HG02763 (cell line): Measurements from ENCODE around the gene NOTCH3.

Experiments
- ATAC-seq: cut with Tn5 transposase; IDR thresholded peaks from one replicate; pipeline ENCODE4 v1.9.1; 2021; ENCODE audit warnings: mild to moderate bottlenecking, moderate library complexity; ENCODE audit not compliant: unreplicated experiment

NOTCH3 gene

DNA sequence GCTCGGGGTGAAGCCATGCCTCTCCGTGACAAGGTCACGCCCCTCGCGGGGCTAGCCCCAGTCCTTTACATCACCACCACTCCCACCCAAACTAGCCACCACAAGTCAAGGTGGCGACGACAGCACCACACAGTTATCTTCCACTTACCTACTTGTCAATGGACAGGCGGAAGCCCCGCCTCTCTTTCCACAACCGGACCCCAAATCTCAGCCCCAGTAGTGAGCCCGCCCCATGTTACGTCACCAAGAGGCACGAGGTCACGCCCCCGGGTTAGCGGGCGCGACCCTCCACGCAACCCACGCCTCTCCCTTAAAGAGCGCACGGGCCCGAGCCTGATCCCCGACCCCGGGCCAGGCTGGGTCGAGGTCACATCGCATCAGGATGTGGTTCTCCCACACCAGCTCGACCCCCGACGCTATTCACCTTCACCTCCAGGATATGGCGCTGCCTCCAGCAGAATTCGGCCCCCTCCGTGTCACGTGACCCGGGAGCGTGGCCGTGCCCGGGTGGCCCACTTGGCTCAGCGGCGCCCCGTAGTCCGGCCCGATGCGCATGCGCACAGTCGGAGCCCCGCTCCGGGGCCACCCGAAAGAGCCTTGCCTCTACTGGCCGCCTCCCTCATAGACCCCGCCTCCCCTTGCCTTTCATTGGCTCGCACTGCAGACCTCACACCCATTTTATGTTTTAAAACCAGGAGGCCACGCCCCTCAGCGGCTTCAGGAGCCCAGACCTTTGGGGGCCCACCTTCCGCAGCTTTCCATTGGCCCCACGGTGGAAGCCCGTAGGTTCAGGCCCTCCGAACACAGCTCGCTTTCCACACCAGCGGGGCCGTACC lies 75.3 kb downstream of the NOTCH3 start:
- peak; percentile 95 for ATAC-seq

DNA sequence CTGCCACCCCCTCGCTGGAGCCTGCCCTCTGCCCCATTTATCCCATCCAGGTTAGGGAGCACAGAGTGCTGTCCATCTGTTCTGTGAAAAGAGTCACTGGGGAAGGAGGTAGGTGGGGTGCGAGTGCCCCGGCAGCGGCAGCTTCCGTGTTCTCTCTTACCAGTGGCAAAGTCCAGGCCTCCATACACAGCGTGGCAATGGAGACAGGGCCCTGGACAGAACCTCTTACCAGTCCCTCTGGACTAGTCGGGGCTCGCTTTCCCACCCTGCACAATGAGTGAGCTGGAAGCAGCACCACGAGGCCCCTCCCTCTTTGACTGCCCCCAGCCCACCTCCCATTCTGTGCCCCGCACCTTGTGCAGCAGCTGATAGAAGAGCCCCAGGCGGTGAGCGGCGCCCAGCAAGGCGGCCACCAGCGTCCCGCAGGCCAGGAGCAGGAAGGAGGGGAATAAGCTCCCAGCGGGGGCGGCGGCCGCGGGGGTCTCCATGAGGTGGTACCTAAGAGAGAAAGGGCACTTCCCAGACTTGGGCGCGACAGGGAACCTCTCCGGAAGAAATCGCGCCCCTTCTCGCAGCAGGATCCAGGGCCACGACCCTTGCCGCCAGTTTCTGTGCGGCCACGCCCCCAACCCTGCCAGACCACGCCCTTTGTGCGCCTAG lies 76.1 kb downstream of the NOTCH3 start:
- no peak for ATAC-seq

DNA sequence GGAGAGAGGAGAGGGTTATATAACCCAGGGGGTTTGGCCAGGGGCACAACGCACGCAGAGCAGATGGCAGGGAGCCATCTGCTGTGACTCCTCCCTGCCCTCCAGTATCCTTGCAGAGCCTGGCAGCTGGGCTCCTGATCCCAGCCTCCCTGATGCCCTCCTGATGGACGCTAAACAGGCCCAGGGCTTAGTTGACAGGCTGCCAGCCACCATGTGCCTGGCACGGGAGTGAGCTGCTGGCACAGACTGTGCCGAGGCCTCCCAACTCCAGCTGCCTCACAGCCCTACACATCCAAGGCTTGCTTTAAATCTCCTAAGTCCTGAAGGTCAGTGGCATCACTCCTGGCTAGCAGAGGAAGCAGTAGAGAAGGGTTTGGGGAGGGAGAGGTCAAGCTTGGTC lies 76.9 kb downstream of the NOTCH3 start:
- no peak for ATAC-seq

DNA sequence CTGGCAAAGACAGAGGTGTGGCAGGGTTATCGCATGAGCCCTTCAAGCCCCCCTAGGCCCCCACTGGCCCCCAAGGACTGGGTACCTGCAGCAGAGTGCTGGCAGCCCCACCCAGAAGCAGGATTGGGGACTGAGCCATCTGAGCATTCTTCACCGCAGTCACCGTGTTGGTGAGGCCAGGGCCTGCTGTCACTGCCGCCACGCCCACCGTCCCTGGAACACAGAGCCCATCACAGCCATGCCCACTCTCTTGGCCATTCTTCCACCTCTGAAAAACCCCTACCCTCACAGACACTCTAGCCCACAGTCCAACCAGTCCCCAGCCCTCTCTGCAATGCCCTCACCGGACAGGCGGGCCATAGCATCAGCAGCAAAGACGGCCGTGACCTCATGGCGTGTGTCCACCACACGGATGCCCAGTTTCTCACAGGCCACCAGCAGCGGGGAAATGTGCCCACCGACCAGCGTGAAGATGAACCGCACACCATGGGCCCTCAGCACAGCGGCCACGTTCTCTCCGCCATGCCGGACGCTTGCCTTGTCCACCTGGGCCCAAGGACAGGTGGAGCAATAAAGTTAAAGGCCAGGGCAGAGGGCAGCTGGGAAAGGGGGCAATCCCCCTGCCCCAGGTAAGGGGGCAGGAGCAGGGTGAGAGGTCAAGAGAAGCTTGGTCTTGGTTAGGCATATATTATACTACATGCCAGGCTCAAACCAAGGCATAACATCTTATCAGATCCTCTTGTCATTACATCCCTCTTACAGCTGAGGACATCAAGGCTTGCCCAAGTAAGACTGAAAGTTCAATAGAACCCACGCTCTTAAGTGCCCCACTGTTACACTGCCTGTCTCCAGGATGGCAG lies 77.5 kb downstream of the NOTCH3 start:
- ATAC-seq = no peak

DNA sequence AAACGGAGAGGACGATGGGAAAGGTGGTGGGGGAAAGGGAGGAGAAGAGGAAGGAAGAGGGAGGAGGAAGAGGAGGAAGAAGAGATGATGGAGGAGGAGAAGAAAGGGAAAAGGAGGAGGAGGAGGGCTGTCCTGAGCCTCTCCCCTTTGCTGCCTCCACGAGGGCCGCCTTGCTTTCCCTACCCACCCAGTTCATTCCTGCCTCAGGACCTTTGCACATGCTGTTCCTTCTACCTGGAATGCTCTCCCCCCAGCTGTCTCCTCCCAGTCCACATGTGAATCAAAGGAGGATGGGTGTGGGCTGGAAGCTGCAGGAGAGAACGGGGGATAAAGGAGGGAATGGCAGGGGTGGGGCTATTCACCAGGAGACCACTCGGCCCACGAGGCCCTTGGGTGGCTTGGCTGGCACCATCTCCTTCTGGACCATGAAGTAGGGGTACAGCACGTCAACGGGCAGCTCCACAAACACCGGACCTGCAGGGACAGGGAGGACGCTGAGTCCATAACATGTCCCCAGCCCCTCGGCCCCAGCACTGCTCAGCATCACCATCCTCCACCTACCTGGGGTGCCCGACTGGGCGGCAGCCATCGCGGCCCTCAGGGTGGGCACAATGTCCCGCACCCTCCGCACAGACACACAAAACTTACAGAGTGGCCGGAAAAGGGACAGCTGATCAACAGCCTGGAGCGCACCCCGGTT lies 78.3 kb downstream of the NOTCH3 start:
- ATAC-seq = no peak

DNA sequence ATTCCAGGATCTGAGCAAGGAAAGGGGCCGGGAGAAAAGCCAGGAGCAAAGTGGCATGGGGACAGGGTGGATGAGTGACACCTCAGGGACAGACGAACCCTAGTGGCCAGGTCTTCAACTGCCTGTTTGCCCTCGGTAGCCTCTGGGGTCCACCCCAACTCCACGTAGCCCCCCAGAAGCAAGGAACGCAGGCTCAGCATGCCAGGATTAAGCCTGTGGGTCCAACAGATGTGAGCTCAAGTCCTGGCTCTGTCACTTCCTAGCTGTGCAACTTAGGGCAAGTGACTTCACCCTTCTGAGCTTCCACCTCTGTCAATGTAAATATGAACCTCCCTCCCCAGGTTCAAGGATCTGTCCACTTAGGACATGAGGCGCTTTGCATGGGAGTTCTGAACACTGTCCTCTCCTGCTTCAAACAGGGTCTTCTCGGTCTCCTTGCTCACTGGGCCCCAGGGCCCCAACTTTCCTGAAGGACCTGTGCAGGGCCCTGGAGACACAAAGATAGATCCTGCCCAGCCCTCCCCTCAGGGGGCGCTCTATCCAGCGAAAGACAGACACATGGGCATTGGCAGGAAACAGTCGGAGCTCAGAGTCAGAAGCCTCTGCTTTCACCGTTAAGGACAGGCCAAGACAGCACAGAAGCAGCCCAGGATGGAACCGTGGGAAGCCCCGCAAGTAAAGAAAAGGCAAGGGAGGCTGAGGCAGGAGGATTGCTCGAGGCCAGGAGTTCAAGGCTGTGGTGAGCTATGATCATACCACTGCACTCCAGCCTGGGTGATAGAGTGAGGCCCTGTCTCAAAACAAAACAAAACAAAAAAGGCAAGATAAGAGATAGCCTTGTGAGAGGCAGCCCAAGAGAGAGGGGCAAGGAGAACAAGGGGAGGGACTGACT lies 80.4 kb downstream of the NOTCH3 start:
- no peak for ATAC-seq

DNA sequence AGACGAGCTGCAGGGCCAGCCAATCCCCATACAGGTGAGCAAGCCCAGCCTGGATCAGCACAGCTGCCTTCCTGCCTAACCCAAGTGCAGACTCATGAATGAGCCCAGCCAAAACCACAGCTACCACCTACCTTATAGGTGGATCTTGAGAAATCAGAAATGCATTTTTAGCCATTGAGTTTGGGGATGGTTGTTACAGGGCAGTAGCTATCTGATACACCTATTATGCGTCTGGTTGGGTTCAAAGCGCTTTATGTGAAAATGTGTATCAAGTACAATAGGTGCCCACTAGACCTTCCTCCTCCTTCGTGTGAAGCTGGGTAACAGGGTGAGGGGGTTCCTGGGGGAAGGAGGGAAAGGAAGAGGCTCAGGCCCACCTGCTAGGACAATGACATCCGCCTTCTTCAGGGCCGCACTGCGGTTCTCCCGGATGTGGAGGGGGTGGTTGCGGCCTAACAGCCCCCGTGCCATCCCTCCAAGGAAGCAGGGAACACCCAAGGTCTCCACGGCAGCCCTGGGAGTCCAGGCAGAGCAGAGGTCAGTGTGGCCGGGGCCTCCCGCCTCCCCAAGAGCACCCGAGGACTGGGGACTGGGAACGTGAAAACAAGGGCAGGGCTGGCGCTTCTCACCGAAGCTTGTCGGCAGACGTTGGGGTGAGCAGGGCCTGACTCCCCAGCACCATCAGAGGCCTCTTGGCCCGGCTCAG lies 81.9 kb downstream of the NOTCH3 start:
- ATAC-seq = no peak

DNA sequence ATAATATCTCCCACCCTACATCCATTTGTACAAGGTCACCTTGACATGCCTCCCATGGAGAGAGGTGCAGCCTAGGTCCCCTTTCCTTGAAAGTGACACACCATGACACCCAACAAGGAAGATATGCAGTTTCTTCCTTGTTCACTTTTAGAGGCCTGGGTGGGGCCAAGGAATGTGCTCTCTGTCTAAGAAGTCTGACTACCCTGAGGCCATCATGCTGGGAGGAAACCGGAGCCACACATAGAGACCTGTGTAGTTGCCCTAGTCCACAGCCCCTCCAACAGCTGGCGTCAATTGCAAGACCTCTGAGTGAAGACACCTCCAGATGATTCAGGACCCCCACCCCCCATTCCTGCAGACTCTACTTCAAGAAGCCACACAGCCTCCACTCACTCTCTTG lies 82.5 kb downstream of the NOTCH3 start:
- no peak for ATAC-seq

DNA sequence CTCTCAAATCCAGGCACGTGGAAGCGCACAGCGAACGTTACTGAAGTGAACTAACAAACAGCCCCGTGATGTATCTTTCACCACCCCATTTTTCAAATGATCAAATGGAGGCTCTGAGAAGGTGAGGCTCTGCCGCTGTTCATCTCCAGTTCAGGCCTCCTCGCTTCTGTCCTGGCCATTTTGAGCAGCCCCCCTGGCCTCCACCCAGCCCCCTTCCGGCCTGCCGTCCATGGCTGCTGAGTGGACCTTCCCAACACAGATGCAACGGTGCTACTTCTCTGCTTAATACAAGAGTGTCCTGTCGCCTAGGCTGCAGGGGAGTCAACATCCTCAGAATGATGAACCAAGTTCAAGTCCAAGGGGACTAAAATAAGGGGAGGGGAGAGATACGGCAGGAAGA lies 83.9 kb downstream of the NOTCH3 start:
- ATAC-seq = no peak

DNA sequence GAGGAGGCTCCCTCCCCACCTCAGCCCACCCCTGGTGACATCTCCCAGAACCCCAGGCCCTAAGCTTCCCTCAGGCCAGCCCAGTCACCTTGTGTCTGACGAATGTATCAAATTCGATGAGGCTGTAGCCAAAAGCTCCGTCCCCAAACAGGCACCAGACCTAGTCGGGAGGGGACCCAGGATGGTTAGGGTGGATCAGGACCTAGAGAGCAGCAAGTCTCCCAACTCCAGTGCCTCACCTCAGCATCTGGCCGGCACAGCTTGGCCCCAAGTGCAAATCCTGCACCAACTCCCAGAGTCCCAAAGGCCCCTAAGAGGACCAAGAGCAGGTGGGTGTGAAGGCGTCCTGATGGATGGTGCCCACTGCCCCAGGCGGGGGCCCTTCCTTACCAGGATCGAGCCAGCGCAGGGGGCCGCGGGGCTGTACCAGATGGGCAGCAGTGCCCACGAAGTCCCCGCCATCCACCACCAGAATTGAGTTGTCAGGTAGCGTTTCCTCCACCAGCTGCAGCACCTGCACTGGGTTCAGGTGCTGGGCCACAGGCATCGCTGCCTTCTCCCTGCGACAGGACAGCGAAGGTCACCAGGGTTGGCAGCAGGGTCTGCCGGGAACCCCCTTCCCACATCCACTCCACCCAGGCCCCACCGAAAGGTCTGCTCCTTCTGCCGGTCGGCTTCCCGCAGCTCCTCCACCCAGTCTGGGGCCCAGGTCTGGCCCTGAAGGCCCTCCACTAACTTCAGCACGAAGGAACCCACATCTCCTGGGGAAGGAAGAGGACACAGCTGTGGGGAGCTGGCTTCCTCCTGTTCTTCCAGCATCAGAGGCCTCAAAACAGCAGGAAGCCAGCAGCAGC lies 84.8 kb downstream of the NOTCH3 start:
- ATAC-seq = no peak

DNA sequence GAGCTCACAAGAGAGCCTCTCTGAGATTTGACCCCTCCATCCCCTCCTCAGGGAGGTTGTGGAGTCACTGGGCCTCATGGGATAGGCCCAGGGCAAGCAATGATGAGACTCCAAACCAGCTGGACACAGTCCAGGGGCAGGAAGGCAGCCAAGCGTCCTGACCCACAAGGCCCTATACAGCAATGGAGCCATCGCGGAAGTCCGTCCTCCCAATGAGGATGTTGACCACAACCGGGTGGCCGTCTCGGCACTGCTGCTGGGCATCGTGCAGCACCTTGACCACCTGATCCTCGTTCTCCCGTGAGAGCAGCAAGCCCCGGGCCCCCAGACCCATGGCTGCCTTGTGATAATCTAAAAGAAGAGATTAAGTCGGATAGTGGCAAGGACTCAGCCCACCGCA lies 85.7 kb downstream of the NOTCH3 start:
- no peak for ATAC-seq

DNA sequence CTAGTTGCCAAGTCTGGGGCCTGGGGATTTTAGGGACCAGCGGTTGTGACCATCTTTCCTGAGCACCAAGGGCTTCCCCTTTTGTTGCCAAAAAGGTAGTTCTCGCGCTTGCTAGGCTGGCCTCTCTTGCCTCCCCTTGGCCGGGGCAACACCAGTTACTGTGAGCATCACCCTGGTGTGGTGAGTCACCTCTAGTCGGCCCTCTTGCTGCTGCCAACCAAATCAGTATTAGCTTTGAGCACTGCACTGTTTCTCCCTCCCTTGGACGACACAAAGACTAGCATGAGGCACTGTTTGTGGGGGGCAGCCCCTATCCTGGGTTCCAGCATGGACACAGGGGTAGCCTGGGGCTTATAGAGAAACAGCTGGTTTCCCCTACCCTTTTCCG lies 86.6 kb downstream of the NOTCH3 start:
- ATAC-seq = no peak

DNA sequence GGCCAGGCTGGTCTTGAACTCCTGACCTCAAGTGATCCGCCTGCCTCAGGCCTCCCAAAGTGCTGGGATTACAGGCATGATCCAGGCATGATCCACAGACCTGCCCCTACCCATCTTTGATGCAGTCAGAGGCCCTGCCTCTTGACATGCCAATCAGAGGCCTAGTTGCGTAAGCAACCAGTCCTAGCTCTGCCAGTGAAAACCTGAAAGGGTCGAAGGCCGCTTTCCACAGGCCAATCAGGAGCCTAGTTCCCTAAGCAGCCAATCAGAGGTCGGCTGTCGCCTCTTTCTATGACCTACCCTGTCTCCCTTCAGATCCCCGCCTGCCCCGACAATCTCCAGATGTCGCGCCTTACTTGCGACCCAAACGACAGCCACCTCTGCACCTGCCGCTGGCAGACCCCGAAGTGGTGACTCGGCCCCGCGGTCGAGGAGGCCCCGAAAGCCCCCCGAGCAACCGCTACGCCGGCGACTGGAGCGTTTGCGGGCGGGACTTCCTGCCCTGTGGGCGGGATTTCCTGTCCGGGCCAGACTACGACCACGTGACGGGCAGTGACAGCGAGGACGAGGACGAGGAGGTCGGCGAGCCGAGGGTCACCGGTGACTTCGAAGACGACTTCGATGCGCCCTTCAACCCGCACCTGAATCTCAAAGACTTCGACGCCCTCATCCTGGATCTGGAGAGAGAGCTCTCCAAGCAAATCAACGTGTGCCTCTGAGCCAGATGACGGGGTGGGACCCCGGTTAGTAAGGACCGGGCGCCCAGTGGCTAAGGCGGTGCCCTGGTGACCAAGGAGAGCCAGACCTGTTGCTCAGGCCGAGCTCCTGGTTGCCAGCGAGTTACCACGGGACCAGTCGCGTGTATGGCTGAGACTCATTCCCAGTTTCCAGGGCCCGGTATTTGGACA lies 87.3 kb downstream of the NOTCH3 start:
- ATAC-seq = no peak

DNA sequence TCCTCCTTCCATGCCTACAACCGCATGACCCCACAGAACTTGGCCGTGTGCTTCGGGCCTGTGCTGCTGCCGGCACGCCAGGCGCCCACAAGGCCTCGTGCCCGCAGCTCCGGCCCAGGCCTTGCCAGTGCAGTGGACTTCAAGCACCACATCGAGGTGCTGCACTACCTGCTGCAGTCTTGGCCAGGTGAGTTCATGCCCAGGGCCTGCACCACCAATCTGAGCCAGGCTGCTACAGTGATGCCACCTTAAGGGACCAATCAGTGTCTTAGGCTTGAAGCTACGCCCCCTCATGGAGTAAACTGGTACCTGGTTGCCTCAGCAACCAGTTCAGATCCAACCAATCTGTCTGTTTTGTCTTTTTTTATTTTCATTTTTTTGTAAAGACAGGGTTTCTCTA lies 88.4 kb downstream of the NOTCH3 start:
- no peak for ATAC-seq

DNA sequence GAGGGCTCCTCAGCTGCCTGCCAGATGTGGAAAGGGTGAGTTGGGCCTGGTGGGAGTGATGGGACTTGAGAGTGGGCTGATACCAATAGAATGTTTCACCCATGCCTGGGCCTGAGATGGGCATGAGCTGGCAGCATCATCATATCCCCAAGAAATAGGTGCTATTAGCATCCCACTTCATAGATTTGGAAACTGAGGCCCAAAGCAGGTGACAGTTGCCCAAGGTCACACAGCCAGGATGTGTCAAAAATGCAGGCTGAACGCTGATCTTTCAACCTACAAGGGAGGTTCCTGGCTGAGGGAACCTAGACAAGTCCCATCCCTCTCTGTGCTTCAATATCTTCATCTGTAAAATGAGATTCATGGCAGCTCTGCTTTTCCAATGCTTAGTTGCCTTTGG lies 89.0 kb downstream of the NOTCH3 start:
- ATAC-seq = no peak

DNA sequence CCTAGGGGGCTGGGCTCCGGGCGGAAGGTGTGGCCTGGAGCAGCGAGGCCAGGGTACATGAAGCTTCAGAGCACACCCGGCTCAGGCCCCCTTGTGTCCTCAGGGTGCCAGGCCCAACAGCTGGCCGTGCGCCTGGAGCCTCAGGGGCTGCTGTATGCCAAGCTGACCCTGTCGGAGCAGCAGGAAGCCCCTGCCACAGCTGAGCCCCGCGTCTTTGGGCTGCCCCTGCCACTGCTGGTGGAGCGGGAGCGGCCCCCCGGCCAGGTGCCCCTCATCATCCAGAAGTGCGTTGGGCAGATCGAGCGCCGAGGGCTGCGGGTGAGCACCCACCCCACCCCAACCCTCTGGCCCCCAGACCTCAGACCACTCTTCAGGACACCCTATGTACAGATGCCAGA lies 90.4 kb downstream of the NOTCH3 start:
- no peak for ATAC-seq

DNA sequence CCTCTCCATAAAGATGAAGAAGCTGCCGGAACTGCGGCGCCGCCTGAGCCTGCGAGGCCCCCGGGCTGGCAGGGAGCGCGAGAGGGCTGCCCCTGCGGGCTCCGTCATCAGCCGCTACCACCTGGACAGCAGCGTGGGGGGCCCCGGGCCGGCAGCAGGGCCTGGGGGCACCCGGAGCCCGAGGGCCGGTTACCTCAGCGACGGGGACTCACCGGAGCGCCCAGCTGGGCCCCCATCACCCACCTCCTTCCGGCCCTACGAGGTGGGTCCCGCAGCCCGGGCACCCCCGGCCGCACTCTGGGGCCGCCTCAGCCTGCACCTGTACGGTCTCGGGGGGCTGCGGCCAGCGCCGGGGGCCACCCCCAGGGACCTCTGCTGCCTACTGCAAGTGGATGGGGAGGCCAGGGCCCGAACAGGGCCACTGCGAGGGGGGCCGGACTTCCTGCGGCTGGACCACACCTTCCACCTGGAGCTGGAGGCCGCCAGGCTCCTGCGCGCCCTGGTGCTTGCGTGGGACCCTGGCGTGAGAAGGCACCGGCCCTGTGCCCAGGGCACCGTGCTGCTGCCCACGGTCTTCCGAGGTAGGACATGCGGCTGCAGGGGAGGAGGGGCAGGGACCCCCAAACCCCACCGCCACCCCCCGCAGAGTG lies 90.9 kb downstream of the NOTCH3 start:
- no peak for ATAC-seq
